ENCODE data around the gene PCED1B.
"Not testable (repeated sequence)": the region's sequence is repeated elsewhere in the genome, so short reads cannot be mapped to it uniquely, and the experiment has no call there.

Gene PCED1B

GRCh38 chr12:47272412-47273190 is 193.2 kb downstream of the PCED1B start:
- no peak for DNase-seq (ENCODE audit: low read depth)

GRCh38 chr12:47273191-47273626 is 193.8 kb downstream of the PCED1B start:
- no peak for DNase-seq (ENCODE audit: low read depth)

GRCh38 chr12:47274760-47275159 is 195.3 kb downstream of the PCED1B start:
- DNase-seq (ENCODE audit: low read depth): no peak

GRCh38 chr12:47276253-47276620 is 196.8 kb downstream of the PCED1B start:
- DNase-seq (ENCODE audit: low read depth): no peak

GRCh38 chr12:47276621-47277309 is 197.3 kb downstream of the PCED1B start:
- no peak for DNase-seq (ENCODE audit: low read depth)

GRCh38 chr12:47277972-47278448 is 198.6 kb downstream of the PCED1B start:
- no peak for DNase-seq (ENCODE audit: low read depth)

- DNase-seq (ENCODE audit: low read depth): not testable (repeated sequence)
These were observed 200.3 kb downstream of the PCED1B start for GRCh38 chr12:47279758-47280157.

- no peak for DNase-seq (ENCODE audit: low read depth)
These were observed 201.3 kb downstream of the PCED1B start for GRCh38 chr12:47280543-47281300.

- DNase-seq (ENCODE audit: low read depth): no peak
These were observed 202.3 kb downstream of the PCED1B start for GRCh38 chr12:47281667-47282171.

- no peak for DNase-seq (ENCODE audit: low read depth)
These were observed 202.8 kb downstream of the PCED1B start for GRCh38 chr12:47282206-47282605.
